Astrocyte (in vitro differentiated cells and primary cell): ENCODE data around the gene ATP8A1. TPM values are rescaled to one million over a fixed set of nuclear protein-coding genes. Genes with fewer than 3 reads are reported as not detected.

ENCODE experiments used
- DNase-seq: peaks from one replicate; pipeline ENCODE4 v3.0.0-alpha.2; 2010; ENCODE audit warnings: low read depth
- FAIRE-seq: peaks from 2 replicates; lab custom pipeline; 2011; peaks lifted over from hg19 to GRCh38; lab: Jason Lieb, UNC
- H2AFZ ChIP-seq: 2 replicates; pipeline ENCODE4 v1.6.0; 2012; ENCODE audit warnings: low read depth, low read length, inconsistent platforms
- H3K27ac ChIP-seq: 2 replicates; pipeline ENCODE4 v1.5.1; 2011; ENCODE audit warnings: low read depth, low read length, inconsistent platforms
- H3K27me3 ChIP-seq: 2 replicates; pipeline ENCODE4 v1.6.0; 2011; ENCODE audit warnings: low read length, inconsistent platforms; ENCODE audit not compliant: insufficient read depth
- H3K36me3 ChIP-seq: 2 replicates; pipeline ENCODE4 v1.5.1; 2011; ENCODE audit warnings: low read length, inconsistent platforms; ENCODE audit not compliant: insufficient read depth
- H3K4me1 ChIP-seq: 2 replicates; pipeline ENCODE4 v1.5.1; 2011; ENCODE audit warnings: low read length, inconsistent platforms; ENCODE audit not compliant: insufficient read depth
- H3K4me2 ChIP-seq: 2 replicates; pipeline ENCODE4 v1.6.0; 2012; ENCODE audit warnings: low read length, inconsistent platforms
- H3K4me3 ChIP-seq: 2 replicates; pipeline ENCODE4 v1.5.1; 2011; ENCODE audit warnings: low read depth, mild to moderate bottlenecking, low read length, inconsistent platforms; ENCODE audit not compliant: insufficient read depth
- H3K79me2 ChIP-seq: 2 replicates; pipeline ENCODE4 v1.6.0; 2012; ENCODE audit warnings: mild to moderate bottlenecking, low read length, inconsistent platforms; ENCODE audit not compliant: insufficient read depth
- H3K9ac ChIP-seq: 2 replicates; pipeline ENCODE4 v1.6.0; 2012; ENCODE audit warnings: mild to moderate bottlenecking, low read length, inconsistent platforms
- H3K9me3 ChIP-seq: 2 replicates; pipeline ENCODE4 v1.5.1; 2012; ENCODE audit warnings: low read depth, mild to moderate bottlenecking, low read length, inconsistent platforms; ENCODE audit not compliant: insufficient read depth
- H4K20me1 ChIP-seq: 2 replicates; pipeline ENCODE4 v1.6.0; 2012; ENCODE audit warnings: low read length, inconsistent platforms; ENCODE audit not compliant: insufficient read depth
- H3K27ac Mint-ChIP-seq: one replicate; pipeline ENCODE4 v1.8.0; 2021; ENCODE audit warnings: mild to moderate bottlenecking, mixed read lengths; ENCODE audit not compliant: unreplicated experiment
- H3K27me3 Mint-ChIP-seq: one replicate; pipeline ENCODE4 v1.8.0; 2021; ENCODE audit warnings: low read depth, mixed read lengths; ENCODE audit not compliant: unreplicated experiment
- H3K36me3 Mint-ChIP-seq: one replicate; pipeline ENCODE4 v1.8.0; 2021; ENCODE audit warnings: low read depth, mixed read lengths; ENCODE audit not compliant: unreplicated experiment
- H3K4me1 Mint-ChIP-seq: one replicate; pipeline ENCODE4 v1.8.0; 2021; ENCODE audit warnings: low read depth, mixed read lengths; ENCODE audit not compliant: unreplicated experiment
- H3K4me3 Mint-ChIP-seq: one replicate; pipeline ENCODE4 v1.8.0; 2021; ENCODE audit warnings: mild to moderate bottlenecking, moderate library complexity, mixed read lengths; ENCODE audit not compliant: unreplicated experiment
- H3K9me3 Mint-ChIP-seq: one replicate; pipeline ENCODE4 v1.8.0; 2021; ENCODE audit warnings: mild to moderate bottlenecking, mixed read lengths; ENCODE audit not compliant: unreplicated experiment
- EZH2 ChIP-seq: IDR thresholded peaks from 2 replicates; pipeline ENCODE4 v1.6.1; 2012; ENCODE audit warnings: mild to moderate bottlenecking, low read length, inconsistent platforms; ENCODE audit not compliant: insufficient read depth
- total RNA-seq: library from RNA; stranded (reverse); gene quantifications from 2 replicates; pipeline ENCODE4 v1.2.1, GENCODE V29; 2021
- TF ChIP-seq, protein P1 (sequence below): IDR thresholded peaks from 2 replicates; pipeline ENCODE4 v1.5.1; 2011; ENCODE audit warnings: low read depth, mild to moderate bottlenecking, inconsistent platforms, low read length, moderate library complexity; ENCODE audit not compliant: insufficient read depth

Gene ATP8A1
- total RNA-seq, 1 donor from 2014 or later = 2.9 TPM

DNA sequence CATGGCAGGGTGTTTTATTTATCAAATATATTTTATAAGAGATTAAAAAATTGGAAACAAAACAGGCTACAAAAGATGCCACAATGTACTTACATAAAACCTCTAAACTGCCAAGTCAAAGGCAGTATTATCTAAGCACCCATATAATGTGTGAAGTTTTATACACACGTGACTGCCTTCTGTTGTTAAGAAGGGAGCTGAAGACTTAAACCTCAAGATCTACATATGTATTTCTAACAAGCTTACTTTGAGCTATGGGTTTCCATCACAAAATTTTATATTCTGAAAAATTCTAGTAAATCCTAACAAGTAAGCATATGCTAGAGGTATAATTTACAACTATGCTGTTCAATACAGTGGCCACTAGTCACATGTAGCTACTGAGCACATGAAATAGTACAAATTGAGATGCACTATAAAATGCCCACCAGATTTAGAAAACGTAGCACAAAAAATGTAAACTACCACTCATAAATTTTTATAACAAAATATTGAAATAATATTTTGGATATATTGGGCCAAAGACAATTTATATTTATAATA is 9.8 kb downstream of the ATP8A1 start:
- no peaks in the 10 kb centered on the region for H3K27me3 Mint-ChIP-seq
- no peaks in the 10 kb centered on the region for H3K36me3 Mint-ChIP-seq
- FAIRE-seq (no peak), DNase-seq (no peak)
- Histone ChIP-seq H3K79me2 (no peaks in the 10 kb centered on the region), H3K4me2 (no peak overlapping the region), H2AFZ (no peak overlapping the region), H3K9me3 (no peaks in the 10 kb centered on the region), H3K27ac (no peak overlapping the region), H4K20me1 (no peaks in the 10 kb centered on the region), H3K27me3 (no peaks in the 10 kb centered on the region), H3K36me3 (no peaks in the 10 kb centered on the region), H3K4me1 (no peaks in the 10 kb centered on the region), H3K9ac (no peak overlapping the region), H3K4me3 (no peak overlapping the region)
- TF ChIP-seq, protein P1, sequence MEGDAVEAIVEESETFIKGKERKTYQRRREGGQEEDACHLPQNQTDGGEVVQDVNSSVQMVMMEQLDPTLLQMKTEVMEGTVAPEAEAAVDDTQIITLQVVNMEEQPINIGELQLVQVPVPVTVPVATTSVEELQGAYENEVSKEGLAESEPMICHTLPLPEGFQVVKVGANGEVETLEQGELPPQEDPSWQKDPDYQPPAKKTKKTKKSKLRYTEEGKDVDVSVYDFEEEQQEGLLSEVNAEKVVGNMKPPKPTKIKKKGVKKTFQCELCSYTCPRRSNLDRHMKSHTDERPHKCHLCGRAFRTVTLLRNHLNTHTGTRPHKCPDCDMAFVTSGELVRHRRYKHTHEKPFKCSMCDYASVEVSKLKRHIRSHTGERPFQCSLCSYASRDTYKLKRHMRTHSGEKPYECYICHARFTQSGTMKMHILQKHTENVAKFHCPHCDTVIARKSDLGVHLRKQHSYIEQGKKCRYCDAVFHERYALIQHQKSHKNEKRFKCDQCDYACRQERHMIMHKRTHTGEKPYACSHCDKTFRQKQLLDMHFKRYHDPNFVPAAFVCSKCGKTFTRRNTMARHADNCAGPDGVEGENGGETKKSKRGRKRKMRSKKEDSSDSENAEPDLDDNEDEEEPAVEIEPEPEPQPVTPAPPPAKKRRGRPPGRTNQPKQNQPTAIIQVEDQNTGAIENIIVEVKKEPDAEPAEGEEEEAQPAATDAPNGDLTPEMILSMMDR = no peak
- no peak for TF ChIP-seq EZH2
- H3K4me1 Mint-ChIP-seq = no peaks in the 10 kb centered on the region
- H3K27ac Mint-ChIP-seq = no peak overlapping the region
- no peak overlapping the region for H3K4me3 Mint-ChIP-seq
- H3K9me3 Mint-ChIP-seq = peaks cover 2% of the 10 kb centered on the region

DNA sequence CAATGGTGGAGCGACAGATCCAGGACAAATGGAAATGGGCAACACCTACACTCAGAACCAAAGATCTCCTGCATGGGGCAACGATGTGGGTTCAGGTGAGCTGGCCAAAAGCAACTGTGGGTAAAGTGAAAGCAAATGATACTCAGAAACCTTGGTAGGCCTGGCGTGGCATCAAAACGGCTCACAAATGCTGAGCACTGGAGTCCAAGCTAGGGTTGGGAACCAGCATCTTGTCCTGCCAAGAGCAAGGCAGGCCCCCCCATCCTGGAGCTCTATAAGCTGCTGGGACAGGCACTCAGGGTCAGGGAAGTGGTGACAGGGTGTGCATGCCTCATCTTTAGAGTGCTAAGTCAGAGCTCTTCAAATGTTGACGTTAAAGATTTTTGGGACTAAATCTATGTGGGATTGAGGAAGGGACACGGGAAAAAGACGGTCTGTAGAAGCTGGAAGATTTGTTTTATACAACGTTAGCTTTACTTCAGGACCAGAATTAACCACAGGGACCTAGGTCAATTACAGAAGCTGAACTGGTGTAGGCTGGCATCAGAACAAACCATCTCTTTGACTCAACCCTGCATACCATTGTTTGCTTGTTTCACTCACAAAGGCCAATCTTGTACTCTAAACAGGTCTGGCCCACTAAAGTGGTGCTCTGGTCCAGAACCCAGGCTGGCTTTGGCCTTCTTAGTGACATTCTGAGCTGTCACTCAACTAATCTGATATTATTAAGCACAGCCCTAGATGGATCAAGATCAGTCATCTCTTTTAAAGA is 10.7 kb downstream of the ATP8A1 start:
- Histone ChIP-seq H3K4me1 (no peaks in the 10 kb centered on the region), H4K20me1 (no peaks in the 10 kb centered on the region), H3K27me3 (no peaks in the 10 kb centered on the region), H3K36me3 (no peaks in the 10 kb centered on the region), H3K79me2 (no peaks in the 10 kb centered on the region), H3K9ac (no peak overlapping the region), H3K27ac (no peak overlapping the region), H3K9me3 (no peaks in the 10 kb centered on the region), H2AFZ (no peak overlapping the region), H3K4me3 (no peak overlapping the region), H3K4me2 (no peak overlapping the region)
- no peaks in the 10 kb centered on the region for H3K4me1 Mint-ChIP-seq
- H3K9me3 Mint-ChIP-seq = peaks cover 2% of the 10 kb centered on the region
- H3K27ac Mint-ChIP-seq = no peak overlapping the region
- TF ChIP-seq, protein P1 = no peak
- no peak for TF ChIP-seq EZH2
- no peaks in the 10 kb centered on the region for H3K36me3 Mint-ChIP-seq
- H3K27me3 Mint-ChIP-seq = no peaks in the 10 kb centered on the region
- no peak for DNase-seq
- no peak overlapping the region for H3K4me3 Mint-ChIP-seq
- FAIRE-seq = no peak

DNA sequence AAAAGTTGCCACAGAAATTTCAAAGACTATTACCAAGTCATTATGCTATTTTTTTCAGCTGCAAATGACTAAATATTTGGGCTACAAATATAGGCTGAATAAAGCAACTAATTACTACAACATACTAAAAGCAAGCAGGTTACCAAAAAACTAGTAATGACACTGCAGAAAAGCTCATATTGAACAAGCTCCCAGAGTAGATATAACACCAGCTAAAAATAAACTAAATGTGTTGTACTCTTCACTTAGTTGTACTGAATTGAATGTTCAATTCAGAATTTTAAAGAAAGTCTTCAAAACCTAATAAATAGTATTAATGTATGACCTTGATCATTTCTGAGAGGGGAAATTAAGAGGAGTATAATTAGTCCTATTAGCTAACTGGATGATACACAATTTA is 12.0 kb downstream of the ATP8A1 start:
- Mint-ChIP-seq H3K27me3 (no peaks in the 10 kb centered on the region), H3K36me3 (no peaks in the 10 kb centered on the region), H3K27ac (no peak overlapping the region), H3K4me1 (no peaks in the 10 kb centered on the region), H3K9me3 (no peaks in the 10 kb centered on the region), H3K4me3 (no peak overlapping the region)
- no peak overlapping the region for H3K9ac ChIP-seq
- H3K79me2 ChIP-seq = no peaks in the 10 kb centered on the region
- no peak for DNase-seq
- no peak for FAIRE-seq
- no peak overlapping the region for H3K27ac ChIP-seq
- H4K20me1 ChIP-seq = no peaks in the 10 kb centered on the region
- TF ChIP-seq, protein P1 = no peak
- no peak for TF ChIP-seq EZH2
- H3K4me3 ChIP-seq = no peak overlapping the region
- no peak overlapping the region for H2AFZ ChIP-seq
- no peaks in the 10 kb centered on the region for H3K4me1 ChIP-seq
- H3K4me2 ChIP-seq = no peak overlapping the region
- H3K9me3 ChIP-seq = no peaks in the 10 kb centered on the region
- H3K27me3 ChIP-seq = no peaks in the 10 kb centered on the region
- no peaks in the 10 kb centered on the region for H3K36me3 ChIP-seq
